HG03064 (cell line): ENCODE measurements around the gene LSM2.
A peak's percentile ranks its signal among the peaks of the same experiment; 100 is the strongest.
"Not testable (repeated sequence)": the region's sequence is repeated elsewhere in the genome, so short reads cannot be mapped to it uniquely, and the experiment has no call there.

Experiments used
- ATAC-seq: cut with Tn5 transposase; IDR thresholded peaks from one replicate; pipeline ENCODE4 v1.9.1; 2021; ENCODE audit warnings: low read depth; ENCODE audit not compliant: unreplicated experiment

The LSM2 gene

DNA sequence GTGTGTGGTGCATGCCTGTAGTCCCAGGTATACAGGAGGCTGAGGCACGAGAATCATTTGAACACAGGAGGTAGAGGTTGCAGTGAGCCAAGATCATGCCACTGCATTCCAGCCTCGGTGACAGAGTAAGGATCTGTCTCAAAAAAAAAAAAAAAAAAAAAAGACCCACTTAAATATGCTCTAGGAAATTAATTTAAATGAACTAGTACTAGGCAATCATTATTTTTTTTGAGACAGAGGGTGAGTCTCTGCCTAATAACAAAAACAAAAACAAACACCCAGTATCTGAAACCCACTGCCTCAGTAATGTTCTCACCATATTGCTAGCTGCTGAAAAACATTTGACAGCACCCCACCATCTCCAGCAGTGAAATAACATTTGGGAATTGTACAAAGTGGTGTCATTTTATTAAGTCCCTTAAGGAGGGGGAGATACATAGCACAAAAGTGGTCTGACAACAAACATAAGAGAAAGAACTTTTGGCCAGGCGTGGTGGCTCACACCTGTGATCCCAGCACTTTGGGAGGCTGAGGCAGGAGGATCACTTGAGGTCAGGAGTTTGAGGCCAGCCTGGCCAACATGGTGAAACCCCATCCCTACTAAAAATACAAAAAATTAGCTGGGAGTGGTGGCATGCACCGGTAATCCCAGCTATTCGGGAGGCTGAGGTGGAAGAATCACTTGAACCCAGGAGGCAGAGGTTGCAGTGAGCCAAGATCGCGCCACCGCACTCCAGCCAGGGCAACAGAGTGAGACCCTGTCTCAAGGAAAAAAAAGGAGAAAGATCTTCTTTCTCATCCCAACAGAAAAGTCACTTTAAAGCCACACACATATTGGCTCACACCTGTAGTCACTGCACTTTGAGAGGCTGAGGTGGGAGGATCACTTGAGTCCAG is 5.5 kb downstream of the LSM2 start:
- ATAC-seq = not testable (repeated sequence)

DNA sequence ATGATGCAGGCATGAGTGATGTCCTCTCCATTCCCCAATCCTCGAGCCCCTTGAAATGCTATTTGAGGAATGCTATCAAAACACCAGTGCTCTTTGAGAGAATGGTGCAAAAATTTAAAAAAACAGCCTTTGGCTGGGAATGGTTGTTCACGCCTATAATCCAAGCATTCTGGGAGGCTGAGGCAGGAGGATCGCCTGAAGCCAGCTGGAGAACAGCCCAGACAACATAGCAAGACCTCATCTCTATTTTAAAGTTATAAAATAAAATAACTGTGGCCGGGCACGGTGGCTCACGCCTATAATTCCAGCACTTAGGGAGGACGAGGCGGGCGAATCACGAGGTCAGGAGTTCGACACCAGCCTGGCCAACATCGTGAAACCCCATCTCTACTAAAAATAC is 7.0 kb downstream of the LSM2 start:
- no peak for ATAC-seq

DNA sequence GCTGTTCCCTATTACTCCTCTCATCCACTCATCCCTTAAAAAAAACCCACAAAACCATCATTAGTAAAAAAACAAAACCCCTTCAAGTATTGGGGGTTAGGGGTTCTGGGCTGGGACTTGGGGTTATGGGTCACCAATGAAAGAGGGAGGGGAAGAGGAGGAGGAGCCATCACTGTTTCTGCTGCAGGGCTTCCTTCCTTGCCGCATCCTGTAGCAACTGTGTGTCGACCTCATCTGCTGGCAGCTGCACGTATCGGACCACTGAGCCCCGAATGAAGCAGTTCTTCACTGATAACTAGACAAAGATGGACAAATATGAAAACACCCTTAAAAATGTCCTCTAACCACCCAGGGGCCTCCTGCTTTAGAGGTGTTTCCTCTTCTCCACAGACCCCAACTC is 9.2 kb downstream of the LSM2 start:
- ATAC-seq = no peak

DNA sequence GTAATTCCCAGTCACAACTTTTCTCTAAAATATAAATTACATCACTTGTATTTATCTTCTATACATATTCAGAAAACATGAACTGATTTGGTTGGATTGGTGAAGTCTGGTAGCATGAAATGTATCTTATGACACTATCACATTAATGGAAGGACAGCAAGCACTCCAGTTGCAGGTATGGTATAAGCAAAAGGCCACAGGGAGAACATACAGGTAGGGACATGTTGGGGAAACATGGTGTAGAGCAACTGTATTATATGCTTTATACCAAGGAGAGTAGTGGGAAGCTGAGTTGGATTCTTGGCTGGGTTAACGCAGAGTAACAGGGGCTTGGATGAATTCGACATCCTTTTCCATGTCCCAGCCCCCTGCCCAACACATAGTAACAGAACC is 9.8 kb downstream of the LSM2 start:
- no peak for ATAC-seq

DNA sequence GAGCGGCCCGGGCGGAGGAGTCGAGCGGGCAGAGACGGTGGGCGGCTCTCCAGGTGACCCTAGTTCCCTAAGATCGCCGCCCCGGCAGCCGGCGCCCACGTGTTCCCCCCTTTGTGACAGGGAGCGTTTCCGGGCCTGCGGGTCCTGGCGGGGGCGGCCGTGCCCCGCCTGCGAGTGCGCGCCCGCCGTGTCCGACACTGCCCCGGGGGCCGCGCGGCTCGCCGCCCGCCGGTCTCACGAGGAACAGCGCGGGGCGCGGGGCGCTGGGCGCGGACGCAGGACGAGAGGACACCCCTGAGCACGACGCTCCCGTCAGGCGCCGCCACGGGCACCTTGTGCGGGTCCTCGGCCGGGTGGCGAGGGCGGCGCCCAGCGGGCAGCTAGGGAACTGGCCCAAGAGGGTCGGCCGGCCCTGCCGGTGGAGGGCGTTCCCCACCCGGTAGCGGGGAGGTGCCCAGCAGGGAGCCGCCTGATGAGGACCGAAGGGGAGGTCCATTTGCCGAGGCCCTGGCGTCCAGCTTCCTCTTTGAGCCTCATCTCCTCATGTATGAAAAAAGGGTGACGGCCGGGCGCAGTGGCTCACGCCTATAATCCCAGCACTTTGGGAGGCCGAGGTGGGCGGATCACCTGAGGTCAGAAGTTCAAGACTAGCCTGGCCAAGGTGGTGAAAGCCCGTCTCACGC is 11.0 kb downstream of the LSM2 start, which contains the start of gene VARS1:
VARS1 (minus strand) TSS at position 137 of the 683 bp plus-strand sequence. CDS start 535 bp downstream, outside the sequence.
- peak; percentile 67 for ATAC-seq

DNA sequence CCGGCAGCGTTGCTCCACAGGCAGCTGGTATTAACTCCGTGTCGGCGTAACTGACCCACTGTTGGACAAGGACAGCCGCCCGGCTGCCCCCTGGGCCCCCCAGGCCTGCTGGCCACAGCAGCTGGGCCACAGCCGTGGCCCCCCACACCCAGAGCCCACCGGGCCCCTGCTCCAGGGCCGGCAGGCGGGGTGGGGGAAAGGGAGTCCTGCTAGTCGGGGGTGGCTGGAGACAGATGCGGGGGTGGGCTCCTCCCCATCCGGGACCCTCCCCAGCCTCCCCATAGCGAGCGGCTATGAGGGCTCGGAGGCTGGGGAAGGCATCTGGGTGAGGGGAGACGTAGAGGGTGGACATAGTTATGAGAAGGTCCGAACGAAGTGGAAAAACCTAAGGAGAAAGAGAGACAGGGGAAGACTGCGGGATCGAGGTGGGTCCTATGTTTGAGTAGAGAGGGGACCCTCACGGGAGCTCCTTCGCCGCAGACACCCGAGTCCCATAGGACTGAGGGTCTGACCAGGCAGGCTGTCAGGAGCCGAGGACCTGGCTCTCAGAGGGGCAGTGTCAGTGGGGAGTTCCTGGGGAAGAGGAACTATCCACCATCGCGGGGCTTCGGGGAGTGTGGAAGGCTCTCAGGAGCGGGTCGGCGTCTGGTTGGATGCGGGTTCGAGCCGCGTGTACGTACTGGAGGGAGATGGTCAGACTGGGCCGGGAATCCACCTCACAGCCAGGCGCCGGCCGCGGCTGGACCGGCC is 11.7 kb downstream of the LSM2 start:
- peak; percentile 15 for ATAC-seq

DNA sequence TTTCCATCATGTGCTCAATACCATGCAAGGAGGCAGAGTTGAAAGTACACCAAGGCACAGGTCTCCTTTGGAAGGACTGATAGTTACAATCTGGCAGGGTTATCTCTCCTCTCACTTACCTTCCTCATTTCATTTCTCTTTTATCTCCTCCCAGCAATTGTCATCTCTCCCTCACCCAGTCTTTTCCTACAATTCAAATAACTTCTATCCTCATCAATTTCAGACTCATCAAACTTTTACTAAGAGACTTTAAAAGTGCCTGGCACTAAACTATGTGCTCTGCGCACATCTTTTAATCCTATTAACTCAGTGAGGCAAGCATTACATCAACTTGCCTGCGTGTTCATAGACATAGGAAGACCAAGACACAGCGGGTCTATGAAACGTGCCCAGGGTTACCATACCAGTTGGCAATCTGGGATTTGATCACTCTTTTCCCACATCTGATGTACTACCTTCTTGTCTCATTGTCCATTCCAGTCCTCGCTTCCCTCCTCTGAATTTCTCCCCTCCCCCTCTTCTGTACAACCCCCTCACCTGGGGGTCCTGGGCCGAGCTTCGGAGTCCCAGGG is 12.4 kb downstream of the LSM2 start:
- no peak for ATAC-seq

DNA sequence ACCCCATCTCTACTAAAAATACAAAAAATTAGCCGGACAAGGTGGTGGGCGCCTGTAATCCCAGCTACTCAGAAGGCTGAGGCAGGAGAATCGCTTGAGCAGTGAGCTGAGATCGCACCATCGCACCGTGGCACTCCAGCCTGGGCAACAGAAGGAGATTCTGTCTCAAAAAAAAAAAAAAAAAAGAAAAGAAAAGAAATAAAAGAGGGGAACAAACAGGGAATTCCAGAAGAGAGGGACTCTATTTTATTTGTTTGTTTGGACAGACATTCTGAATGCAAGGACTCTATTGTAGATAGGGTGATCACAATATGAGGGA is 12.9 kb downstream of the LSM2 start:
- not testable (repeated sequence) for ATAC-seq

DNA sequence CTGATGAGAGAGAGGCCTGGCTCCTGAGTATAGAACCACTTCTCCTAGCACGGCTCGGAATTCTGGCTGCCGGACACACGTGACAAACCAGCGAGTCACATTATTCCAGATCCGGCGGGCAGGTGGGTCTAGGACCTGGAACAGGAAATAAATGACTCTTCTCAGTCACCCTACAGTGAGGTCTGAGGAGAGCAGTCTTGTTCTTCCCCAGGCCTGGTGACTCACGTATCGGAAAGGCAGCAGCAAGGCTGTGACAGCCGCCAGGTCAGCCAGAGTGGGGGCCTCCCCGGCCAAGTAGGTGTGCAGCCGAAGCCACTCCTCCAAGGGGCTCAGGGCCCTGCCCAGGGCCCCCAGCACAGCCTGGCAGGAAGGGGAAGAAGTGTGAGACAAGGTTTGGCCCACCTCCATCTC is 14.0 kb downstream of the LSM2 start:
- no peak for ATAC-seq

DNA sequence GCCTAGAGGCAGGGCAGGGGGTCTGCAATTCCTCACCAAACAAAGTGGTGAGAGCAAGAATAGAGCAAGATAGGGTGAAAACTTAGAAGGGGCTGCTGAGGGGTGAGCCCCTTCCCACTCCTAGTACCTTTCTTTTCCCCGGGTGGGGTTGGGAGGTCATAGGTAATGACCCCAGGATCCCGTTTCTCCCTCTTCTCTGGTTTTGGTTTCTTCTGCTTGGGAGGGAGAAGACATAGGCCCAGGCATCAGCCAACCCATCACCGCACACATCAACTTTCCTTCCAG is 14.7 kb downstream of the LSM2 start:
- ATAC-seq = no peak

DNA sequence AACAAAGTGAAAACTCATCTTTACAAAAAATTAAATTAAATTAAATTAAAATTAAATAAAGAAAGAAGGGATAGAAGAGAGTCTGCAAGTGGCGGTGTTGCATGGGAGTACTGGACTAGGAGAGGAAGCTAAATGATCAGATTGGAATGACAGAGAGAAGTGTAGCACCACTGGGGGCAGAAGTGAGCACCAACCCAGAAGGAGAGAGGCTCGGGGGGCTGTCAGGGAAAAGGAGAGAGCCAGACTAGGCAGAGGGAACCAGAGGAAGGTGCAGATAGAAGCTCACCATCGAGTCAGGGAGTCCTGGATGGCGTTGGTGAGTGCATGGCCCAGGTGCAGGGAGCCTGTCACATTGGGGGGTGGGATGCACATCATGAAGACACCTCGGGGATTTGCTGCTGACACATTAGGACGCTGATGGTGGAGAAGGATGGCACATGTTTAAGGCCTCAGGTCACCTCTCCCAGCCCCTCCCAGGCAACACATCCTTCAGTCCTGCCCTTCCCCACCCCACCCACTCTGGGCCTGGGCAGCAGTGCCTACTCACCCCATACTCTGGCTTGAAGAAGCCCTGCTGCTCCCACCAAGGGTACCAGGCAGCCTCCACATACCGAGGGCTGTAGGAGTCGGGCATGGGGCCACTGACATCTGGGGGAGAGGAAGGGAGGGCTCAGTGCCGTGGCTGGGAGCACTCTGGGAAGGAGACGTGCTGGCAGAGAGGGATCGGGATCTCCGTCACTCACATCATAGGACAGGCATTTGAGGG is 15.3 kb downstream of the LSM2 start:
- ATAC-seq = no peak

DNA sequence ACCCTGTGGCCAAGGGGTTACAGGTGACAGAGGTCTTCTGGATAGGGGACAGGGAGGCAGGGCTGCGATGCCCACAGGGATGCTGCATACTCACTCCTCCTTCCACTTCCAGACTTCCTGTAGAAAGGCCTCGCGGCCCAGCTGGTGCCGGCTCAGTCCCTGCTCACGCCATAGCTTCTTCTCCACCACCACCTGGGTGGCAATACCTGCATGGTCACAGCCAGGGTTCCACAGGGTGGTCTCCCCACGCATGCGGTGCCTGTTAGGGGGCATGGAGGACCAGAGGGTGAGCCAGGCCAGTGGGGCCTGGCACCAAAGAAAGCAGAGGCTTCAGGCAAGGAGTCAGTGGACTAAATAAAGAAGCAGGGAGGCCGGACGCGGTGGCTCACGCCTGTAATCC is 21.3 kb downstream of the LSM2 start:
- no peak for ATAC-seq

DNA sequence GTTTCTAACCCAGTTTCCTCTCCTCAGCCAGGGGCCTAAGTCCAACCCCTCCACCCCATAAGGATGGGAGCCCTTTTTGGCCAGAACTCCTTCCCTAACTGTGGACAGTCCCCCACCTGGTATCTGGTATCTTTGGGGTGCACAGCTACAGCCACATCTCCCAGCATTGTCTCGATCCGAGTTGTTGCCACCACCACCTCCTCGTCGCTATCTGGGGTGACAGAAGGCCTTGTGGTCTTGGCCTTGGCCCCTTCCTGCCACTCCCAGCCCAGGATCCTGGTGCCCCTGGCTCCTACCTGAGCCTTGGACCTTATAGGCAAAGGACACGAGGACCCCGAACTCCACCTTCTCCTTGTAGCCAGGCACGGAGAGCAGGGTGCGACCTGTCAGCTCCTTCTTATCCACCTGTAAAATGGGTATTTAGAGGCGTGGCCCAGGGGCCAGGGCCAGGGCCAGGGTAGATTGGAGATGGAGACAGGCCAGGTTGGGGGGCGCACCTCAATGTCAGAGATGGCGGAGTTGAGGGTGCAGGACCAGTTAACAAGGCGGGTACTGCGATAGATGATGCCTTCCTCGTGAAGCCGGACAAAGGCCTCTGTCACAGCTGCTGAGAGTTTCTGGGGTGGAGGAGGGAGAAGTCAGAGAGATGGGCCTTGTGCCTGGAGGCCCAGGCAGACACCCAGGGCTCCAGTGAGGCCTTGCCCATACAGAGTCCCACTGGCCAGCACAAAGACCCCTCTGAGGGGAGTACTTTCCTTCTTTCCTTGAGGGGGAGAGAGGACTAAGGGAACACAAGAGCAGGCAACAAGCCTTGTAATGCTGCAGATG is 22.5 kb downstream of the LSM2 start:
- ATAC-seq = no peak

DNA sequence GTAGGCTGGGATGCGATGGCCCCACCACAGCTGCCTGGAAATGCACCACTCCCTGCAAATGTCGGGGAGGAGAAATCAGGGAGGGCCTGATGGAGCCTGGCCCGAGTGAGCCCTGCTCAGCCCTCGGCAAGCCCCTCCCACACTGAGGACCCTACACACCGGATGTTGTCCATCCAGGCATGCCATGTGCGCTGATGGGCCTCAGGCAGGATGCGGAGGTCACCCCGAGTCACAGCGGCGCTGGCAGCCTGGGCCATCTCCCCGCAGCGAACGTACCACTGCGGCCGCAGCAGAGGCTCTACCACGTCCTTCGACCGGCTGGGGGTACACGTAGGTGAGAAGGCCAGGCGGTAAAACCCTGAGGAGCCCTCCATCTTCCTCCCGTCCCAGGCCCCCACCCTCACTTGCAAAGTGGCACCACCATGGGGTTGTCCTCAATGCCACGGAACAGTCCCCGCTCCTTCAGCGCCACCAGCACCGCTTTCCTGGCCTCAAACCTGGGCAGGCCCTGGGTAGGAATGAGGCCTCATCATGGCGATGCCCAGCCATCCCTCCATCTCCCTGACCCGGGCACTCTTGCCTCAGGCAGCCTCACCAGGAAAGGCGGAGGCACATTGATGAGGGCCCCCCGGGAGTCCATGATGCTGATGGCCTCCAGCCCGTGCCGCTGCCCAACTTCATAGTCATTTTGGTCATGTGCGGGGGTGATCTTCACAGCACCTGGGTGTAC is 24.5 kb downstream of the LSM2 start:
- no peak for ATAC-seq

DNA sequence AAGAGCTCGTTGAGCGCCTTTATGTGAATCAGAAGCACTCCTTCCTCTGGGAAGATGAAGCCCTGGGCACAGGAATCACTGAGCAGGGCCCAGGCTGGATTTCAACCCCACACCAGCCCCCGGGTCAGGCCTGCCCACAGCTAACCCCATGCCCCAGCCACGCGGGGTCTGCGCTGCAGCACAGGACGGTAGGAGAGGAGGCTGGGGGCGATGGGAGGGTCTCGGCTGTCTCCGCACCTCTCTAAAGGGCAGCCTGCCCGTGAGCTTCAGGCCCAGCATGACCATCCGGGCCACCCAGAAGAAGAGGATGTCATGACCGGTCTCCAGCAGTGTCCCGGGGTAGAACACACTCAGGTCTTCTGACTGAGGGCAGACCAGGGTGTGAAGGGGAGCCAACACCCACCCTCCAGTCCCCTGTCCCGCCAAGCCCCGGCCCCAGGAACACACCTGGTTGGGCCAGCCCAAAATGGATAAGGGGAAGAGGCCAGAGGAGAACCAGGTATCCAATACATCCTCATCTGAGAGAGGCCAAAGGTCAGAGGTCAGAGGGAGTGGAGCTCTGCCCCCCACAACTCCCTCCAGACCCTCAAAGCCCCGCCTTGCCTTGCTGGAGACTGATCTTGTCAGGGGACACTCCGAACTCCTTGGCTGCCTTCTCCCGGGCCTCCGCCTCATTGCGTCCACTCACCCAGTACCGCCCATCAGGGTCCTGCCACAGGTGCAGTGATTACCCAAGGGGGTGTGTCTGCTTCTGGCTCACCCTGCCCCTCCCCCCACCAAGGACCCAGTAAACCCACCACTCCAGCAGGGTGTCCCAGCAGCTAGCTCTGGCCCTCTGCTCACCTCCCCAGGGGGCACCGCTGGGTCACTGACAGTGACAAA is 25.3 kb downstream of the LSM2 start:
- no peak for ATAC-seq

DNA sequence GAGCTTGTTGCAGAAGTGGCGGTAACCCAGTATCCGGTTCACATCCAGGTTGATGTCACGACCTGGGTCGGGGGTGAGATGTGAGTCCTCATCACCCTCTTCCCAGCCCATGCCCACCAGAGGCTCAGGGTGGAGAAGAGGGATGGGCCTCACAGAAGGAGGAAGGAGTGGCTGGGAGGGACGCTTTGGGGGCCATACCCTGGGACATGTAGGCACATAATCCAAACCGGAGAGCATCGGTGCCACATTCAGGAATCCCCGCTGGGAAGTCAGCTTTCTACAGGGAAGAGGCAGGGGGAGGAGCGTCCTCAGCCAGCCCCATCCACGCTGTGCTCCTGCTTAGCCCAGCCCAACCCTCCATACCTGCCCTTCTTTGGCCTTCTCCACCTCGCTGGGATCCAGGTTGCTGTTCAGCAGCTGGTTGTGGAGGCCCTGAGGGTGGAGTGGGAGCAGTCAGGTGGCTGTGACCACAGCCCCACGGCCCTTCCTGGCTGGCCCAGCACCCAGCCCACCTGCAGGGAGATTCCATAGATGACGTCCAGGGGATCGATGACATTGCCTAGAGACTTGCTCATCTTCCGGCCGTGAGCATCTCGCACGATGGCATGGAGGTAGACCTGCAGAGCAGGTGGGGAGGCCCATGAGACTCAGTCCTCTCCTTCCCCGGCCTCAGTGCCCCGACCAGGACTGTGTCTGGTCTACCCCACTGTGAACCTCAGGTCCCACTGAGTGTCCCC is 26.1 kb downstream of the LSM2 start:
- no peak for ATAC-seq

DNA sequence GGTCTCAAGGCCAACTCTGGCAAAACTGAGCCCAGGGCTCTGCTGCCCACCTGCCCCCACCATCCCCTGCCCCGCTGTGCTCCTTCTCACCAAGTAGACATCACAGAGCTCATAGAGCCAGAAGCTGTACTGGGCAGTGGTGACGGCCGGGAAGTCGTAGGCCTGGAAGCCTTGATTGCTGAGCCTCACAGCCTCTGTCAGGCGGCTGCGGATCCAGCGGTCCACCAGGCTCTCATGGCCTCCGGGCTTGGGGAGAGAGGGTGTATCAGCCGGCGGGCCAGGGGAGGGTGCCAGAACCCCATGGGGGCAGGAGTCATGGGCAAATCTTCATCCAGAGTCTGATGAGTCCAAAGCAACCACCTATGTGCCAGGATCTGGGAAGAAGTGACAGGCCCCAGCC is 26.9 kb downstream of the LSM2 start:
- ATAC-seq = no peak
